HG03442 (cell line): ENCODE measurements around the gene PAF1.
"Not testable (repeated sequence)": the region's sequence is repeated elsewhere in the genome, so short reads cannot be mapped to it uniquely, and the experiment has no call there.

Experiments used
- ATAC-seq: cut with Tn5 transposase; IDR thresholded peaks from one replicate; pipeline ENCODE4 v1.9.1; 2021; ENCODE audit warnings: mild to moderate bottlenecking, moderate library complexity; ENCODE audit not compliant: unreplicated experiment

Gene PAF1

DNA sequence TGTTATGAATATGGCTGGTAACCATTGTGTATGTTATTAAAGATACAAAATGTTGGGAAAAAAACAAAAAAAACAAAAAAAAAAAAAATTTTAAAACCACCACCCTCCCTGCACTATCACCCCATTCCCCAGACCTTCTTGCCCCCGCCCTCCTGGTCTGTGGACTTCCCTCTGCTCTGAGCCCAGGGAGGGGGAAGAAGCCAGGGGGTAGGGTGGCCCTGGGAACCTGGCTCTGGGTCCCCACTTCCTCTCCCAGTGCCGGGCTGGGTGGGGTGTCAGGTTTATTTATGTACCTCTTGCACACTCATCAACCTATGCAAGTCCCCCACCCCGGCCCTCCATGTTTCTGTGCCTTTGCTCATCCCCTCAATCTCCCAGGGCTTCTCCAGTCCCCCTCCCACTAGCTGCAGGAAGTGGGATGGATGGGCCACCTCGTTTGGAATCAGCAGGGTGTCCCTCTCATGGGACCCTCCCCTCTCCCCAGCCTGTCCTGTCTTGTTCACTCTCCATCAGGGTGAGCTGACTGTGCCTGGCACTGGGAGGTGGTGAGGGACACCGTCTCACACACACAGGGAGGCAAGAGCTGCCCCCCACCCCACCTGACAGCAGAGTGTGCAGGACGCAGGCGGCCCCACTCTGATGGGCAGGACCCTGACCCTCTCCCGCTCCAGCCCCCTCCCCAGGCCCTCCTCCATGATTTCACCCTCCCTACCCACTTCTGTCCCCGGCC is 5.9 kb downstream of the PAF1 start:
- no peak for ATAC-seq

DNA sequence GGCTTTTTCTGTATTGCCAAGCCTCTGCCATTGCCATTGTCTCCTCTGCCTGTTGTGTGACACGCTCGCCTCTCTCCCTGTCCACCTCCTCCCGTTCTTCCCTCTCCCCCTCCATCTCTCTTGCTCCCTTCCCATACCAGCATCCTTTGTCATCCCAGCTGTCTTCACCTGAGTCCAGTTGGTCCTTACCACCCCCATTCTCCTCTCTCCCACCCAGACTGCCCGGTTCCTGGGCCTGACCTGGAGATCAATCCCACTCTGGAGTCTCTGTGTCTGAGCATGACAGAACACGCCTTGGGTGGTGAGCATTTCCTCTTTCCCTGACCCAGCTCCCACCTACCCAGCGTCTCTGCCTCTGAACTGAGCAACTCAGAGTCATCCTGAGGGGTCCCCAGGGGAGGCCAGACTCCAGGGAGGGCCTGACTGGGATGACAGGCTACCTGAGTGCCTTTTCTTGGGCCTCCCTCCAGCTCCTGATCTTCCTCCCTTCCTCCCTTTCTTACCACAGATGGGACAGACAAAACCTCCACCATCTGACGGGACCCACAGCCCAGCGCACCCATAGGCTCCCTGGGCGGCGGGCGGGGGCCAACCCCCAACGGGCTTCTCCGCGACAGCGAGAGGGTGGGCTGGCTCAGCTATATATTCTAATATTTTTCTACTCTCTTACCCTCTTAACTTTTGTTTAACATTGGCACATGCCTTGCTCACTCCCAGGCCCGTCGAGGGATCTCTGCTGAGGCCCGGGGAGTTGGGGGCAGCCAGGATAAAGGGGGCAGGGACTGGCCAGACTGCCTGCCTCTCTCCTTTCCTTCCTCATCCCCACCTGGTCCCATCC is 7.7 kb downstream of the PAF1 start:
- ATAC-seq, result no peak

DNA sequence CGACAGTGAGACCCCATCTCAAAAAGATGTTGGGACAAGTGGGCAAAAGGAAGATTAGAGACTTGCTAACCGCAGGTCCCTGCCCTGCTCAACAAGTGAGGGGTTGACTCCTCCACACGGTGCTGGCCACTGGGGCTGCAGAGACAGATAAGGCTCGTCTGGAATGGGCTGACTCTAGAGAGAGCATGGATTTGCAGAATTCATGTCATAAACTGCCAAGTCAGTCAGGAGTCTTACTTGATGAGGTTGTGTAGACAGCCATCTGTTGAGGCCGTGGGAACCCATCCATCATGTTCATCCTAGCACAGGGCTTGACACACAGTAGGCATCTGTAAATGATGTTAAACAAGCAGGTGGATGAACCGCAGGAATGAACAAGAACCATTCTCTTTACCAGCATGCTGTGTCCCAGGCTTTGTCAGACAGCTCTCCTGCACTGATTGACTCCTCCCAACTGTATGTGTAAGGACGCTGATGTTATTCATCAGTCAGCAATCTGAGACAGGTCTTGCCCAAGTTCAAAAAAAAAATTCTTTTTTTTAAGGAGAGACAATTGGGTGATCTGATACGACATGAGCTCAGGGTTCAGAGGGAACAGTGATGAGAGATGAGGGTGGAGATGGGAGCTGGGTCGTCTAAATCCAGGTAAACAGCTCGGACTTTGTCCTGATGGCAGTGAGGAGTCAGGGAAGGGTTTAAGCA is 8.8 kb downstream of the PAF1 start:
- ATAC-seq, result no peak

DNA sequence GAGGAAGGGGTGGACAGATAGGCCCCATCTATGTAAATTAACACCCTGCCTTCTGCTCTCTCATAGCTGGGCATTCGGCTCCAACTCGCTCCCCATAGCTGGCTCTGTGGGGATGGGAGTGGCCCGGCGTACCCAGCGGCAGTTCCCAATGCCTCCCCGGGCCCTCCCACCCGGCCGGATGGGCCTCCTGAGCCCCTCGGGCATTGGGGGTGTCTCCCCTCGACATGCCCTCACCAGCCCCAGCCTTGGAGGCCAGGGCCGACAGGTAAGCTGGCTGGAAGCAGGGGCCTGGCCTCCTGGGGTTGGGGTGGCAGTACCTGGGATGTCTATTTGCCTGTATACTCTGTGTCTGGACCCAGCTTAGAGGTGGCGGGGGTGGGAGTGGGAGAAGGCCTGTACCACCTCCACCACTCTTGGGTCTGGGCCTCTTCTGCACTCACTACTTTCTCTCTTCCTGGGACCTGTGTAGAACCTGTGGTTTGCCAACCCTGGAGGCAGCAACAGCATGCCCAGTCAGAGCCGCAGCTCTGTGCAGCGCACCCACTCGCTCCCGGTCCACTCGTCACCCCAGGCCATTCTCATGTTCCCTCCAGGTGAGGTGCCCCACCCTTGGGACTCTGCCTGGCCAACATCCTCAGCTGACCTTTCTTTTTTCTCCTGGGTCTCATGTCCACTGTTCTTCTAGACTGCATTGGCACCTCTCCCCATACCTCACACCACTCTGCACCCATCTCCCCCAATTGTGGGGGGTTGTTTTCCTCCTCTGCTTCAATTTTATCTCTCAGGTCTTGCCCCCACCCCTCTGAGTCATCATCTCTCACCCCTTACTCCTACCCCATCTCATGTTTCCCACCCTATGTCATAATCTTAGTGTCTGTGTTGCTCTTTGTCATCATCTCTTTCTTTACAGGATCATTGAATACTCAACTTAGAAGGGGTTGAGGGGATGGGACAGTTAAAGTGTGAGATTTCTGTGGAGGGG is 10.1 kb downstream of the PAF1 start:
- ATAC-seq, result no peak

DNA sequence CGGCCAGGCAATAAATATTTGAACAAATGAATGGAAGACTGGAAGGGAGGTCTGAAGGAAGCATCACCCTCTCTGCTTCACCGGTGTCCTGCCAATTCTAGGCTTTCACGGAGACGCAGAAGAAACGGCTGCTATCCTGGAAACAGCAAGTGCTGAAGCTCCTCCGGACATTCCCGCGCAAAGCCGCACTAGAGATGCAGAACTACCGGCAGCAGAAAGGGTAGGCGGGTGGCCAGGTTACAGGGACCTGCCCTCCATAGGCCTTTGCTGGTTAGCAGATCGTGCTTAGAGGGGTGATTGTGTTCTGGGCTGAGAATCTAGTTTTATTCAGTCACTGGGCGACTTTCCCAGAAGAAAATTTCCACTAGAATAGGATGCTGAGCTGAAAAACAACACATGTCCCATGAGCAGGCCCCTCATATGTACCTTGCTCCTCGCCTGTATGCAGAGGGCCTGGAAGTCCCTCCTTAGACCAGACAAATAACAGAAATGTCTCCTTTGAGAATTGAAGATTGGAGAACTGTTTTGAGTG is 11.0 kb downstream of the PAF1 start:
- no peak for ATAC-seq

DNA sequence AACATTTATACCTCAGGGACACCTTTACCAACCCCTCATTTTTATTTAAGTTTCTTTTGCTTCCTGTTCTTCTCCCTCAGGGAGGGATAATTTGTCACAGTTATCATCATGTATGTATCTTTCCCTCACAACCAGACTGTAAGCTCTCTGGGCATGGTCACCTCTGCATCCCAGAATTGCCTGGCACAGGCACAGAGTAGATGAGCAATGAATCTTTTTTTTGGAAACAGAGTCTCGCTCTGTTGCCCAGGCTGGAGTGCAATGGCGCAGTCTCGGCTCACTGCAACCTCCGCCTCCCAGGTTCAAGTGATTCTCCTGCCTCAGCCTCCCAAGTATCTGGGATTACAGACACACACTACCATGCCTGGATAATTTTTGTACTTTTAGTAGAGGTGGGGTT is 11.5 kb downstream of the PAF1 start:
- ATAC-seq, result not testable (repeated sequence)

DNA sequence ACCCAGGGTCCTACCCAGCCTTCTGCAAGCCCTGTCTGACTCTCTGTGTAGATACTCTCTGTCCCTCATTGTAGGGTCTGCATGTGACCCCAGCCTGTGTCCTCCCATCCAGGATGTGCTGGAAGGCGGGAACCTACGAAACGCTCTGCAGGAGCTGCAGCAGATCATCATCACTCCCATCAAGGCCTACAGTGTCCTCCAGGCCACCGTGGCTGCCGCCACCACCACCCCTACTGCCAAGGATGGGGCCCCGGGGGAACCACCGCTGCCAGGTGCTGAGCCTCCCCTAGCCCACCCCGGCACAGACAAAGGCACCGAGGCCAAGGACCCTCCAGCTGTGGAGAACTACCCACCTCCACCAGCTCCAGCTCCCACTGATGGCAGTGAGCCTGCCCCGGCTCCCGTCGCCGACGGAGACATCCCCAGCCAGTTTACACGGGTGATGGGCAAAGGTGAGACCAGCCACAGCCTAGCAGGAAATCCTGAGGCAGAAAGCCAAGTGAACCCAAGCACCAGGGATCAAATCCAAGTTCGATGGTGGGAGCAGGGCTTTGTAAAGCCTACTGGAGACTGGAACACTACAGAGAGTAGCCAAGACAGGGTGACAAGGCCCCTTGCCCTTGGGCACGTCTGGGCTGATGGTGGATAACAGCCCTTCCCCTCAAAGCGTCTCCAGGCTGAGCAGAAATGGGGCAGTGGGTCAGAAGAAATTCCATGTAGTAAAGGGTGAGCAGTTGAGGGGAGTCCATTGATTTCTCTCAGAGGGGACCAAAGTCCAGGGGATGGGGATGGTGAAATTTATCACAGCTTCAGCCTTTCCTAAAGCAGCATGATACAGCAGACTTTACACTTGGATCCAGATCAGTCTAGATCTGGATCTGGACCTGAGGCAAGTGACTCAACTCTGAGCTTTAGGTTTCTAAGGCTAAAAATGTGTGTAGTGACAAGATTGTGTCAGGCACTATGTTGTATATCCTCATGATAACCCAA is 13.2 kb downstream of the PAF1 start:
- ATAC-seq, result no peak

DNA sequence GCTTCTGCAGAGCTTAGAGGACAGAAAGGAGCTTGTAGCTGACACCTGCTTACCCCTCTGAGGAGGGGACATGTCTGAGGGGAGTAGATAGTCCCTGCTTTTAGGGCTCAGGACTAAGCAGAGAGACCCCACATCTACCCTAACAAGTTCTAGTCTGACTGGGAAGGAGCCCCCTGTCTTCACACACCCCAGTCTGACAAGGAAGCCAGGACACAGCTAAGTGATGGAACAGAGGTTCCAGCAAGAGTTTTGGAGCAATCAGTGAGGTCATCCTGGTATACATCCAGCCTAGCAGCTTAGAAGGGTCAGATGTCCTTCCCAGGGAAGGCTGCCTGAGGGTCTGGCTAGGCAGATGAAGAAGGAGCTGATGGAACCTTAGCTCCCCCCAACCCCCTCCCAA is 15.0 kb downstream of the PAF1 start:
- ATAC-seq, result no peak

DNA sequence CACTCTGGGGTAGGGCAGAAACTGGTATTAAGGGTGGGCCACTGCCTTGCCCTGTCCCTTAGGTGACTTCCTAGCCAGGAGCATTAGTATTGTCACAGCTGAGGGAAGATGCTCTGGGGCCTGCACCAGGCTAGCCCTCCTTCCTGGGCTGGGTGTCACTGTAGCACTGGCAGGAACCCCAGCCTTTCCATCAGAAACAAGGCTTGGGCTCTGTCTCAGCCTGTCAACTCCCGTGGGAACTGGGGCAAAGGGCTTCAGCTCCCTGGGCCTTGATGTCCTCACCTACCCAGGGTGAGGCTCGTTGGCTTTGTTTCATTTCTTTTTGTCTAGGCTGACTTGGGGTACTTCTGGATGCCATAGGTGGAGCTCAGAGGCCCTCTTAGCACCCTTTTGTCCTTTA is 18.0 kb downstream of the PAF1 start:
- no peak for ATAC-seq

DNA sequence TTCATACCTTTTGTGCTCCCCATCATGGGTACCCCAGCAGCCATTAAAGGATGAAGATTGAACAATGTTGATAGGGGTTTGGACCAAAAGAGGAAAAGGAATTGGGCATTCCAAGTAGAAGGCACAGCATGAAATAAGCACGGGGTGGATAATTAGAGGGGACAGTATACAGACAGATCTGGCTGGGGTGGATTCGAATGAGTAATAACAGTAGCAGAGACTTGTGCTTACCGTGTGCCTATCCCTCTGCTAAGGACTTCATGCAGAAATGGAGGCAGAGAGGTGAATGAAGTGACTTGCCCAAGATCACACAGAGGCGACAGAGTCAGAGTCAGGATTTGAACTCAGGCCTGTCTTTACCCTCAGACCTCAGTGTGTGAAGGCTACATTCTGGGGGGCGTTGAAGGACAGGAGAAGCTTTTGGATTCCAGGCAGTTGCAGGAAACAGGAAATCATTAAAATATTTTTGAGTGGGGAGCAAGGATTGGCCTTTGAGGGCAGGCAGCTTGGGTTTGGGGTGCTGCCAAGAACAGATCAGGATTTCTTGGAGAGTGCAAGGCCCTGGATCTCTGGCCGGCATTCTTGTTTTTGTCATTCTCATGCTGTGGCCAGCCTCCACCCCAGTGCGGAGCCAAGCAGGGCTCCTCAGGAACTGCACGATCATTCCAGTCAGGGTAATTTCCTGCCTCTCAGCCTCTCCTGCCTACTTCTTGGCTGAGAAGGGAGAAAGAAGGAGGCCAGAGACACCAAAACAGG is 18.7 kb downstream of the PAF1 start:
- no peak for ATAC-seq

DNA sequence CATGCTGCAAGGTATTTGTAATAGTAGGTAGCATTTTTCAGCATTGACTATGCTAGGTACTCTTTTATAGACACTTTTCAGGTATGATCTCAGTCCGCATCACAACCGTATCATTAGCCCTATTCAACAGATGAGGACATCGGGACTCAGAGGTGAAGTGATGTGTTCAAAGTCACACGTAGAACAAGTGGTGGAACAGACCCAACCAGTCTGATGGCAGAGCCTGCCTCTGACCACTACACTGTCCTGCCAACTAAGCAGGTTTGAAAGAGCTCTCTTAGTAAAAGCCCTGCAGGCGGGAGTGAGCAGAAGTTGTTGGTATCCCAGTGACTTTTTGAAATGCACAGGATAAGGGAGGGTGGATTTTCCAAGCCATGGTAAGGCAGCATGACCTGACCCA is 20.2 kb downstream of the PAF1 start:
- no peak for ATAC-seq

DNA sequence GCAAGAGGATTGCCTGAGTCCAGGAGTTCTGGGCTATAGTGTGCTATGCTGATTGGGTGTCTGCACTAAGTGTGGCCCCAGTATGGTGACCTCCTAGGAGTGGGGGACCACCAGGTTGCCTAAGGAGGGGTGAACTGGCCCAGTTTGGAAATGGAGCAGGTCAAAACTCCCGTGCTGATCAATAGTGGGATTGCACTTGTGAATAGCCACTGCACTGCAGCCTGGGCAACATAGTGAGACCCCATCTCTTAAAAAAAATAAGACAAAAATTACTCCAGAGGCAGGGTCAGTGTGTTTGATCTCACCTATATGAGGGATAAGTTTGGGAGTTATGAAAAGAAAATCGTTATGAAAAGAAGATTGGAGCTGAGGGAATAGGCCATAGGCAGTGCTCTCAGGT is 21.7 kb downstream of the PAF1 start:
- ATAC-seq, result no peak

DNA sequence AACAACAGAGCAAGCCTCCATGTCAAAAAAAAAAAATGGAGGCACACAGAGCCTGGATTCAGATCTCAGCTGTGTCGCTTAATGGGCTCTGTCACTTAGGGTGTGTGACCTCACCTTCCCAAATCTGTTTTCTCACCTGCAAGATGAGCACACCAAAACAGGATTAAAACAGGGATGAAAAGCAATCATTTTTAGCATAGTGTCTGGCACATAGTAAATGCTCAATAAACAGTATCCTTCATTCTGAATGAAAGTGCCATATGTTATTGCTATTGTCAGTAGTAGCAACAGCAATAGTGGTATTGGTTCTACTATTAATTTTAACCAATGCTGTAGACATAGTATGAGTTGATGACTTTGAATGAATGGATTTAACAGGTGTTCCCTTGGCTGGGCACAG is 25.4 kb downstream of the PAF1 start:
- no peak for ATAC-seq

DNA sequence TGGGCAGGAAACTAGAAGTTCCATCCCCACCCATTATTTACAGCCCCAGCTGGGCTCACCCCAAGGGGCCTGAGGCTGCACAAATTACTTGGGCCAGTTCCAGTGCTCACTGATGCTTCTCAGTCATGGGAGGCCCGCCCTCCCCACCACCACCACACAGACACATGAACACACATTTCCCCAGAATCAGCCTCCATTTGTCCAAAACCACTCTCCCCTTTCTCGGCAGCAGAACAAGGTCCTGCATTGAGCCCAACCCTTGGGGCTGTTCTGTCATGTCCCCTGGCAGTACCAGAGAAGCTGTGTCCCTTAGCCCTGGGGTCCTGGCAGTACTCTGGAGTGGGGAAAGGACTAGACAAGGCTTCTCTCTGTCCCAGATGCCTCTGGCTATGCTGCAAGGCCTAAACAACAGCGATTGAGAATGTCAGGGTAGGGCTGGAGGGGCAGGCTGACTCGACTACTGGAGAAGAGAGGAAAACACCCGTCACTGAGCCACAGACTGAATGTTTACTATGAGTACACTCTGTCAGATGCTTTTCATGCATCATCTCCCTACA is 26.9 kb downstream of the PAF1 start:
- no peak for ATAC-seq

DNA sequence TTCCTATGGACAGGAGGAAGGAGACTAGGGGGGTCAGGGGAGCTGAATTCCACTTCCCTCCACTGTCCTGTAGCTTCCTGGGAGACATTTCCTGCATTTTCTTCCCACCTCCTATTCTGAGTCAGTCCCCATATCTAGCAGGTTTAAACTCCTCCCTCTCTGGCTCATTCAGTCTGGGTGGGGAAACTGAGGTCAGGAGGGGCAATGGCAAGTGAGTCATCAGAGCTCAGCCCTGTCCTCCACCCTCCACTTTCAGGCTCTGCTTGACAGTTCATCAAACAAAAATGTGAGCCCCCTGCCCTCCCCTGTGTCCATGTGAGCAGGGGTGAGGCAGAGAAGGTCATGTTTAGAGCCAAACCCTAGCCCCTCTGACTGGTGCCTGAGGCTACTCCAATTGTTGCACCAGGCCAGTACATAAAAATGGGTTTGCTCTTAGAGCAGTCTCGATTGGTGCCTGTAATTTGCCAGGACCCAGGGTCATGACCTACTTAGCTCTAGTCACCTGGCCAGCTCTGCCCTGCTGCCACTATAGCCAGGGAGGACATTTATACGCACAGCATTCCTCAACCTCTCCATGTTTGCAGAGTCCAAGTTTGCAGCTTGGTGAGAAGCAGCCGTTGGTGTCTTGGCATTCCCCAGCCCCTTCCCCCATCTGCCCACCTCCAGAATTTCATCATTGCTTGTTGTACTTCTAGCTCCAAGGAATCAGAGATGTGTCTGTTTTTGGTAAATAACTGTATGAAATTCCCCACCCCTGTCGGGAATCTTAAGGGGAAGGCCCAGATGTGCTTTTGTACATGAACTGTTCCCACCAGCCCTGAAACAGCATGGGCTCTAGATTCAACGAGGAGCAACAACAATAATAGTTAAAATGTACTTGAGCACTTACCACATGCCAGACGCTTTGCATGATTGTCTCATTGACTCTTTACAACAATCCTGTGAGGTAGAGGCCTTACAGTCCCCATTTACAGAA is 27.9 kb downstream of the PAF1 start:
- no peak for ATAC-seq

DNA sequence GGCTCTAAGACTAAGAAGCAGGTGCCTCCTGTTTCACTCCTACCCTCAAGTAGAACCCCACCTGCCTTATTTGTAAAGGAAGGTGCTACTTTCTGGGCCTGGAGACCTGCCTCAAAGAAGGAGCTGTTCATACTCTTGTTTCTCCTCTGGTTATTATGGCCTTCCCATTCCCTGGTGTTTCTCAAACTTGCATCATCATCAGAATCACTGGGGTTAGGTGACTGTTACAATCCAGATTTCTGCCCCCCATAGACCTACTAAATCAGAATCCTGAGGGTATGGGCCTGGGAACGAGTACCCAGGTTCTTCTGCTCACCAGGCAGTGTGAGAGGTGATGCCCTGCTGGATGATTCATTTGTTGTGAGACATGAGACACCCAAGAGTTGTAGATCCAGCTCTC is 30.3 kb downstream of the PAF1 start:
- ATAC-seq, result no peak

DNA sequence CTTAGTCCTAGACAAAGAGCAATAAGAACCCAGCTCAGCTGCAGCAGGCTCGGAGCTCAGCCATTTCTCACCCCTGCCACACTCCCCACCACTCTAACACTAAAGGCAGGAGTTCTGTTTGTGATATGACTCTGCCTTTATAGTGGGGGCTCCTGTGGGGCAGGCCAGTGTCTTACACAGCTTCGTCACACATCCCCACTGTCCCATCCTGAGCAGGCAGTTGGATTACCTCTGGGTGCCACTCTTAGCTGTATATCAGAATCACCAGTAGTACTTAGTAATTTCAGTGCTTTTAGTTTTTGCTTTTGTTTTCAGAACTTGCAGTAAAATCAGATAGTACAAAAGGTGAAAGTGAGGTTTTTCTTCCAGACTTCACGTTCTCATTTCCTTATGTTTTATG is 31.9 kb downstream of the PAF1 start:
- no peak for ATAC-seq
